Mesenchymal stem cell (in vitro differentiated cells and primary cell): Measurements from ENCODE around the gene AP1M1.

ENCODE experiments used
- DNase-seq: peaks from one replicate; pipeline ENCODE4 v3.0.0-alpha.2; 2013
- H2AFZ ChIP-seq: one replicate; pipeline ENCODE4 v1.6.1; 2013; ENCODE audit warnings: low read depth, mild to moderate bottlenecking, control low read depth, inconsistent platforms, low read length, moderate library complexity
- H2AK5ac ChIP-seq: 2 replicates; pipeline ENCODE4 v1.6.1; 2013; ENCODE audit warnings: low read length, moderate library complexity, mild to moderate bottlenecking, inconsistent platforms; ENCODE audit not compliant: severe bottlenecking
- H2BK120ac ChIP-seq: one replicate; pipeline ENCODE4 v1.6.1; 2013; ENCODE audit warnings: low read depth, mild to moderate bottlenecking, inconsistent platforms, low read length, moderate library complexity
- H2BK12ac ChIP-seq, 2 experiments: one replicate each; pipeline ENCODE4 v1.6.1; 2013; ENCODE audit warnings: inconsistent platforms in 2 of 2, low read length in 2 of 2, mild to moderate bottlenecking in 2 of 2, moderate library complexity in 2 of 2, control low read depth in 1 of 2
- H2BK15ac ChIP-seq: one replicate; pipeline ENCODE4 v1.6.1; 2013; ENCODE audit warnings: mild to moderate bottlenecking, low read depth, inconsistent platforms; ENCODE audit not compliant: poor library complexity, severe bottlenecking
- H2BK5ac ChIP-seq: 2 replicates; pipeline ENCODE4 v1.6.1; 2013; ENCODE audit warnings: low read depth, mild to moderate bottlenecking, low read length, control low read depth, inconsistent platforms; ENCODE audit not compliant: poor library complexity, severe bottlenecking
- H3K14ac ChIP-seq, 2 experiments: one replicate each; pipeline ENCODE4 v1.6.1; 2013; ENCODE audit warnings: inconsistent platforms in 2 of 2, low read length in 2 of 2, control low read depth in 1 of 2, mild to moderate bottlenecking in 1 of 2, moderate library complexity in 1 of 2
- H3K18ac ChIP-seq, 2 experiments: one replicate each; pipeline ENCODE4 v1.6.1; 2013; ENCODE audit warnings: inconsistent platforms in 2 of 2, low read length in 2 of 2, control low read depth in 1 of 2, low read depth in 1 of 2, mild to moderate bottlenecking in 1 of 2
- H3K23ac ChIP-seq, 2 experiments: one replicate each; pipeline ENCODE4 v1.6.1; 2013; ENCODE audit warnings: inconsistent platforms in 2 of 2, low read length in 2 of 2, mild to moderate bottlenecking in 2 of 2, moderate library complexity in 2 of 2, control low read depth in 1 of 2
- H3K27ac ChIP-seq: 2 replicates; pipeline ENCODE4 v1.5.1; 2013; ENCODE audit warnings: mild to moderate bottlenecking, moderate library complexity, low read length, control low read depth, inconsistent platforms; ENCODE audit not compliant: poor library complexity, severe bottlenecking
- H3K27me3 ChIP-seq, 2 experiments: 2 replicates each; pipeline versions ENCODE4 v1.6.1 to v1.7.0; 2013; ENCODE audit warnings: low read length in 2 of 2, mild to moderate bottlenecking in 2 of 2, moderate library complexity in 2 of 2, control low read depth in 1 of 2, inconsistent platforms in 1 of 2; ENCODE audit not compliant: control insufficient read depth in 1 of 2, insufficient read depth in 1 of 2
- H3K36me3 ChIP-seq, 2 experiments: 2 replicates each; pipeline versions ENCODE4 v1.6.1 to v1.7.0; 2013; ENCODE audit warnings: low read length in 2 of 2, control low read depth in 1 of 2, inconsistent platforms in 1 of 2, low read depth in 1 of 2, mild to moderate bottlenecking in 1 of 2; ENCODE audit not compliant: insufficient read depth in 2 of 2, control insufficient read depth in 1 of 2
- H3K4ac ChIP-seq, 2 experiments: one replicate each; pipeline ENCODE4 v1.6.1; 2013; ENCODE audit warnings: inconsistent platforms in 2 of 2, low read length in 2 of 2, mild to moderate bottlenecking in 2 of 2, moderate library complexity in 2 of 2, control low read depth in 1 of 2, low read depth in 1 of 2
- H3K4me1 ChIP-seq: 2 replicates; pipeline ENCODE4 v1.6.1; 2013; ENCODE audit warnings: low read depth, low read length, control low read depth; ENCODE audit not compliant: control insufficient read depth, insufficient read depth
- H3K4me2 ChIP-seq: 2 replicates; pipeline ENCODE4 v1.6.1; 2013; ENCODE audit warnings: low read length, mild to moderate bottlenecking, inconsistent platforms; ENCODE audit not compliant: poor library complexity, severe bottlenecking
- H3K4me3 ChIP-seq, 2 experiments: 2 replicates each; pipeline versions ENCODE4 v1.5.1 to v1.7.0; 2013; ENCODE audit warnings: low read length in 2 of 2, mild to moderate bottlenecking in 2 of 2, control low read depth in 1 of 2, low read depth in 1 of 2; ENCODE audit not compliant: insufficient read depth in 1 of 2
- H3K79me1 ChIP-seq: replicated peaks from 2 replicates; pipeline ENCODE4 v1.6.1; 2013; ENCODE audit warnings: mild to moderate bottlenecking, control low read depth, low read length, inconsistent platforms; ENCODE audit not compliant: poor library complexity, severe bottlenecking
- H3K9ac ChIP-seq: 2 replicates; pipeline ENCODE4 v1.7.0; 2013; ENCODE audit warnings: mild to moderate bottlenecking, low read length, moderate library complexity
- H3K9me3 ChIP-seq: 2 replicates; pipeline ENCODE4 v1.7.0; 2013; ENCODE audit warnings: mild to moderate bottlenecking, low read length; ENCODE audit not compliant: control insufficient read depth
- H4K8ac ChIP-seq: one replicate; pipeline ENCODE4 v1.6.1; 2013; ENCODE audit warnings: inconsistent platforms, mild to moderate bottlenecking, low read length, moderate library complexity
- H4K91ac ChIP-seq: one replicate; pipeline ENCODE4 v1.6.1; 2013; ENCODE audit warnings: mild to moderate bottlenecking, low read length, inconsistent platforms
- WGBS: methylation state at CpG from one replicate; pipeline ENCODE4 v1.1.7; 2013; ENCODE audit warnings: mixed read lengths; 5-methylcytosine and 5-hydroxymethylcytosine counted together

AP1M1 gene

GRCh38 chr19:16159655-16160054 lies 38.1 kb upstream of the AP1M1 start:
- no peak overlapping the region for H4K91ac ChIP-seq
- H3K4me1 ChIP-seq: peaks cover 11% of the 10 kb centered on the region
- 95% methylated on average over 4 of the region's 5 CpGs for WGBS
- H2BK12ac ChIP-seq: no peak overlapping the region
- H3K9ac ChIP-seq: no peak overlapping the region
- no peak overlapping the region for H2AK5ac ChIP-seq
- H3K27ac ChIP-seq: no peak overlapping the region
- H3K79me1 ChIP-seq: no peaks in the 10 kb centered on the region
- H2BK5ac ChIP-seq: no peak overlapping the region
- H3K36me3 ChIP-seq: no peaks in the 10 kb centered on the region
- H3K4ac ChIP-seq: no peak overlapping the region
- no peak overlapping the region for H3K4me3 ChIP-seq
- no peak overlapping the region for H3K18ac ChIP-seq
- DNase-seq: no peak
- no peak overlapping the region for H2BK15ac ChIP-seq
- H3K23ac ChIP-seq: no peak overlapping the region
- no peak overlapping the region for H2BK120ac ChIP-seq
- no peak overlapping the region for H2AFZ ChIP-seq
- peaks cover 5 to 11% of the 10 kb centered on the region in 2 experiments for H3K27me3 ChIP-seq
- H3K9me3 ChIP-seq: no peaks in the 10 kb centered on the region
- H4K8ac ChIP-seq: no peak overlapping the region
- no peak overlapping the region for H3K4me2 ChIP-seq
- no peak overlapping the region for H3K14ac ChIP-seq

DNA sequence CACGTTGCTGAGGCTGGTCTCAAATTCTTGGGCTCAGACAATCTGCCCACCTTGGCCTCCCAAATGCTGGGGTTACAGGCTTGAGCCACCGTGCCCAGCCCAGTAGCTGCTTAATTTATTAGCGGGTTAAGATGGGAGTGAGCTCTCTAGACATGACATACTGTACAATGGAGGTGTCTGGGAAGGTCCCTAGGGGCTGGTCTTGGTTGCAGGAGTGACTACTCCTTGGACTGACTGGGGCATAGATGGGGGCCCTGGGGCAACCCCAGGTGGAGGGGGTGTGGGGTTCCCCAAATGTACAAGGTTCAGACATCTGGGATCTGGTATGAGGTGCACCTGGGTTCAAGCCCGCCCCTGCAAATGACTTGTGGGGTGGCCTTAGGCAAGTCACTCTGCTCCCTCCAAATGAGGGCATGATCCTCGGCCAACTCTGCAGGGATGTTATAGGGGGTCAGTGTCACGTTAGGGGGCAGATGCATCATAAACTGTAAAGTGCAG lies 37.2 kb upstream of the AP1M1 start:
- no peak overlapping the region for H4K91ac ChIP-seq
- no peak for DNase-seq
- no peaks in the 10 kb centered on the region for H3K79me1 ChIP-seq
- H3K9ac ChIP-seq: no peak overlapping the region
- H3K4me3 ChIP-seq: no peak overlapping the region
- H3K4me2 ChIP-seq: no peak overlapping the region
- H3K4ac ChIP-seq: no peak overlapping the region
- no peak overlapping the region for H2AK5ac ChIP-seq
- no peak overlapping the region for H2BK15ac ChIP-seq
- no peak overlapping the region for H2BK5ac ChIP-seq
- peaks cover 0 to 4% of the 10 kb centered on the region in 2 experiments for H3K27me3 ChIP-seq
- H2BK12ac ChIP-seq: no peak overlapping the region
- no peak overlapping the region for H3K14ac ChIP-seq
- no peak overlapping the region for H3K27ac ChIP-seq
- H3K9me3 ChIP-seq: no peaks in the 10 kb centered on the region
- no peak overlapping the region for H3K23ac ChIP-seq
- no peaks in the 10 kb centered on the region for H3K36me3 ChIP-seq
- no peak overlapping the region for H3K18ac ChIP-seq
- WGBS: 63% methylated on average over 6 of the region's 6 CpGs
- peak overlapping the region; percentile 44 for H2AFZ ChIP-seq
- H4K8ac ChIP-seq: no peak overlapping the region
- H3K4me1 ChIP-seq: peaks cover 11% of the 10 kb centered on the region
- H2BK120ac ChIP-seq: no peak overlapping the region

- no peak overlapping the region for H2BK120ac ChIP-seq
- H3K79me1 ChIP-seq: no peaks in the 10 kb centered on the region
- no peak overlapping the region for H4K91ac ChIP-seq
- H2BK15ac ChIP-seq: no peak overlapping the region
- no peak overlapping the region for H3K4ac ChIP-seq
- peaks cover 11% of the 10 kb centered on the region for H3K4me1 ChIP-seq
- H3K14ac ChIP-seq: peak overlapping the region in 1 of 2 experiments; percentile 98
- no peak overlapping the region for H3K23ac ChIP-seq
- no peak overlapping the region for H4K8ac ChIP-seq
- peak; percentile 71 for DNase-seq
- H2AK5ac ChIP-seq: no peak overlapping the region
- peak overlapping the region; percentile 39 for H3K4me2 ChIP-seq
- no peak overlapping the region for H3K4me3 ChIP-seq
- peak overlapping the region; percentile 6 for H3K27ac ChIP-seq
- H3K27me3 ChIP-seq: peaks cover 0 to 3% of the 10 kb centered on the region in 2 experiments
- no peak overlapping the region for H2BK5ac ChIP-seq
- no peaks in the 10 kb centered on the region for H3K9me3 ChIP-seq
- peak overlapping the region in 1 of 2 experiments; percentile 61 for H3K18ac ChIP-seq
- no peak overlapping the region for H3K9ac ChIP-seq
- WGBS: 51% methylated on average over 14 of the region's 14 CpGs
- no peaks in the 10 kb centered on the region for H3K36me3 ChIP-seq
- peak overlapping the region; percentile 44 for H2AFZ ChIP-seq
- H2BK12ac ChIP-seq: no peak overlapping the region
Observed at GRCh38 chr19:16160943-16161560, 36.7 kb upstream of the AP1M1 start.

GRCh38 chr19:16161840-16162239 lies 35.9 kb upstream of the AP1M1 start:
- no peak overlapping the region for H2AK5ac ChIP-seq
- H3K27ac ChIP-seq: no peak overlapping the region
- H2AFZ ChIP-seq: no peak overlapping the region
- peaks cover 11% of the 10 kb centered on the region for H3K4me1 ChIP-seq
- no peak overlapping the region for H3K4me3 ChIP-seq
- 52% methylated on average over 2 of the region's 3 CpGs for WGBS
- no peak overlapping the region for H4K8ac ChIP-seq
- peaks cover 0 to 3% of the 10 kb centered on the region in 2 experiments for H3K27me3 ChIP-seq
- H3K14ac ChIP-seq: no peak overlapping the region
- no peaks in the 10 kb centered on the region for H3K79me1 ChIP-seq
- no peak overlapping the region for H2BK12ac ChIP-seq
- peak; percentile 30 for DNase-seq
- no peak overlapping the region for H3K23ac ChIP-seq
- no peak overlapping the region for H3K4me2 ChIP-seq
- no peak overlapping the region for H4K91ac ChIP-seq
- H3K4ac ChIP-seq: no peak overlapping the region
- H3K18ac ChIP-seq: no peak overlapping the region
- no peak overlapping the region for H2BK120ac ChIP-seq
- H3K9me3 ChIP-seq: no peaks in the 10 kb centered on the region
- H3K9ac ChIP-seq: no peak overlapping the region
- no peak overlapping the region for H2BK5ac ChIP-seq
- H3K36me3 ChIP-seq: no peaks in the 10 kb centered on the region
- H2BK15ac ChIP-seq: no peak overlapping the region
